ENCODE results near the gene SFRP2.

The SFRP2 gene

GRCh38 chr4:153788413-153789276 lies at the start of gene SFRP2:
TSS of gene SFRP2 (minus strand) at chr4:153789083. CDS start at chr4:153788835, 248 bp downstream.
- DNase-seq: no peak

GRCh38 chr4:153838564-153838963 lies 49.7 kb upstream of the SFRP2 start:
- DNase-seq: no peak

GRCh38 chr4:153834901-153835300 lies 46.0 kb upstream of the SFRP2 start:
- no peak for DNase-seq

- DNase-seq: no peak
These were observed 43.9 kb upstream of the SFRP2 start for GRCh38 chr4:153832720-153833287.

DNA sequence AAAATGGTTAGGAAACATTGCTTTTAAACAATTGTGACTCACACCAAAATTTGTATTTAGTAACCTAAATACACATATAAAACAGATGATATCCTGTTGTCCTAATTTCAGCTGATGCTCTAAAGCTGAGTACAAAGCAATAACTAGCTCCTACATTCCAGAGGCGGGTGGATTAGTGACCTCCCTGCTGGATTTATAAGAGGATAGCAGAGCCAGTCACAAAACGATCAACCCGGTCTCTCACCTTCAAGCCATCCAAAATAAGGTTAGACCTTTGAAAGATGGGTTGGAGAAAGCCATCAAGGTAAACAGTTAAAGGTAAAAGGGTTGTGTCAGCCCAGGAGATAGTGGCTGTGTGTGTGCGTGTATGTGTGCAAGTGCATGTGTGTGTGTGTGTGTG lies 43.2 kb upstream of the SFRP2 start:
- DNase-seq: no peak

DNA sequence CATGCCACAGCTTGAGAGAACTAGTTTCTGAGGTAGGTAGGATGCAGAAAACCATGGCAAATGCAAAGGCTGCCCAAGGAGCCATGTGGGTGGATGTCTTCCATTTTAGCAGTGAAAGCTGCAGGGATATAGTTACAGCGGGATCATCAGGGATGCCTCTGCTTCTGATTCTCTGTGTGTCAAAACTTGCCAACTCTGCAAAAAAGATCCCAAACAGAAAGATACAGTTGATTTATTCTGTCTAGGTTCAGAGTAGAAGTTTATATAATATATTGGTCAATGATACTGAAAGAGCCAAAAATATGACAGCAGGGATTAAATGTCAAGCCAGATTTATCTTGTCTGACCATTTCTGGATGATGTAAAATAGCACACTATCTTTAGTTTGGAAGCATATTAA lies 42.4 kb upstream of the SFRP2 start:
- no peak for DNase-seq

GRCh38 chr4:153825691-153826090 lies 36.8 kb upstream of the SFRP2 start:
- DNase-seq: no peak

- DNase-seq: no peak
These were observed 36.2 kb upstream of the SFRP2 start for GRCh38 chr4:153825126-153825525.

GRCh38 chr4:153824501-153824900 lies 35.6 kb upstream of the SFRP2 start:
- no peak for DNase-seq

DNA sequence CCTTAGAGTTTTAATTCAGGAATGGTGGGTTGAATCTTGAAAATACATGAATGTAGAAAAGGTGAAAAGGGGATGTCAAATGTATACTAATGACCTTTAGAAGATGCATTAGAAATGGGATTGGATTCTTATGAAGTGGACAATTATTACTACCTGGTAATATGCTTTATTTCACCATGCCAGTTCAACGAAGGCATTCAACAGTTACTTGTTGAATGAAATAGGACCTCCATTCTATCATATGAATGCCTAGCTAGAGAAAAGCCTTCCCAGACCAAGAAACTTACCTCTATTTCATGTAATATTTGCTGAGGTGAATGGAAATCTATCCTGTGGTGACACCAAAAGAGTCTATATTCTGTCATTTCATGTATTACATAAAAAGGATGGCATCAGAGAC lies 34.6 kb upstream of the SFRP2 start:
- no peak for DNase-seq

DNA sequence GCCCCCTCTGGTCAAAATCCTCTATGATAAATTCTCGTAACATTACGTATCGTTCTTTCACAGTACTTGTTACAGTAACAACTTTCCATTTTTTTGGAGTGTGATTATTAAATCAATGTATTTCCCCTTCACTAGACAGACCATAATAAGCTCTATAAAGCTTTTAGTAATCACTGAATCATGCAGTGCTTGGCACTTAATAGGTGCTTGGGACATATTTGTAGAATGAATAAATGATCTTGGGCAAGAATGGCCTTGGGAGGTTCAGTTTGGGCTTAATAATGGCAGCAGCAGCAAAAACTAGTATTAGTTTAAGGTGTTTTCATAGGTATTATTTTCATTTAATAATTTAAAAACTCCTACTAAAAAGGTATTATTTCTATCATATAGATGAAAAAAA lies 33.4 kb upstream of the SFRP2 start:
- no peak for DNase-seq

- DNase-seq: no peak
These were observed 28.6 kb upstream of the SFRP2 start for GRCh38 chr4:153817466-153817865.

DNA sequence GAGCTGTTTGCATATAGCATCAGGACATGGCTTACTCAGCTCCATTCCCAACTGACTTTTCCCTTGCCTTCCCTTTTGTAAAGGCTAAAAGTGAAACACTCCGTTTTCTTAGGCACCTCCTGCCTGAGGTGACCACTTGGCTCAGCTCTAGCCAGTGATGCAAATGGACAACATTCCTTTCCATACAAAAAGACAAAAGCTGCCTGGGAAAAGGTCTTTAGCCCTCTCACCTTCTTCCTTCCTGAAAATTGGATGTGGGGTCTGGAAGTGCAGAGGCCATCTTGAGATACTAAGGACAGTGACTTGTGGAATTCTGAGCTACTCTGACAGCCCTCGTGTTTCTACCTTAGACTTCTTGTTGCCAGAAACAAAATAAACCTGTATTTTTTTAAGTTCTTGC lies 27.7 kb upstream of the SFRP2 start:
- no peak for DNase-seq

GRCh38 chr4:153814789-153815188 lies 25.9 kb upstream of the SFRP2 start:
- no peak for DNase-seq

DNA sequence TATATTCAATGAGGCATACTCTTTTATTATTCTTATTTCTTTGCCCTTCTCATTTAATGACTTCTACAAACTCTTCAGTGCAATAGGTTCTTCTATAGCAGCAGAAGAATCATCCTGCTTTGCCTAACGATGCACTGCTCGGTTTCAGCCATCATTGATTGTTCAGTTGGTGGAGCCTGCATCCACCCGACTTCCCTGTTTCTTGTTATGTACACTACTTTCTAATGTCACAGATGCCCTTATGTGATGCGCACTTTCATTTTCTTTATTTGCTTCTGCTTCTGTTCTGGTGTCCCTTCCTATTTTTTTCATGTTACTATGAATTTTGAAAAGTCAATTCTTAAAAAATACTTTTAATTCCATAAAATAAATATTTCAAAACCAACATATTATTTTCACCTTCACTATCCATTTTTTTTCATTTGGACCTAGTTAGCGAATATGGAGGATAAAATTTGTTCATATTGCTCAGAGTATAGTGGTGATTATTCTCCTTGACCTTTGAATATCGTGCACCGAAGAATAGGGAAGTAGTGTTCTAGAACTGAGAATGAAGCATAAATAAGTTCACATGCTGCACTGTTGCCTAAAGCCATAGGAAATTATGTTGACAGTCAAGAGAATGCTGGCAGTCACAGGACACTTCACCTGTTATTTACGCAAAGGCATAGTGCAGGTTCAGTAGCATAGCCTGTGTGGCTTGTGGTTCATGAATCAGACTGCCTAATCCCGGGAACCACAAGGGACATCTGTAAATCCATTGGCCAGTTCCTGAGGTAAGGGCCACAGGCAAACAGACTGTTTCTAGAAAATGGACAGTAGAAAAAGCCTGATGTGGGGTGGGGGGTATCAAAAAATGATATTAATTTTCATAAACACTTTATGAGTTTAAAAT lies 21.3 kb upstream of the SFRP2 start:
- DNase-seq: no peak

GRCh38 chr4:153809307-153809706 lies 20.4 kb upstream of the SFRP2 start:
- no peak for DNase-seq

GRCh38 chr4:153808175-153808574 lies 19.3 kb upstream of the SFRP2 start:
- no peak for DNase-seq

- no peak for DNase-seq
These were observed 17.2 kb upstream of the SFRP2 start for GRCh38 chr4:153806073-153806472.

DNA sequence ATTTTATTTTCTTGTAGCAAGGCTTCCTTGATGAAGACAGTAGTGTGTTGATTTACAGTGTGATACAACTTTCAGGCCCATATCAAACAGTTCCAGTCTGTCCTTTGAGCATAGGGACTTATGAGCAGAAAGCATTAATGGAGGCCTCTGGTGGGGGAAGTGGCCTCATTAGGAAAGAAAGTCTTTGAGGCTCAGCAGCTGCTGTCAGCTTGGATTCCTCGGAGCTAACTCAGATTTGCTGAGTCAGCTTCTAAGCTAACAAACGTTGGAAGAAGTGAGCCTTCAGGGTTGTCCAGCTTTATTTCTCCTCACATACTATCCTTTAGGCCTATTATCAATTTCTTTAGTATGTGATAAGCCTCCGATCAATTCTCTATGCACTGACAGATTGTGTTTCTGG lies 15.8 kb upstream of the SFRP2 start:
- no peak for DNase-seq

GRCh38 chr4:153799694-153800074 lies 10.8 kb upstream of the SFRP2 start:
- no peak for DNase-seq

GRCh38 chr4:153798901-153799693 lies 10.2 kb upstream of the SFRP2 start:
- DNase-seq: no peak

GRCh38 chr4:153798420-153798819 lies 9.5 kb upstream of the SFRP2 start:
- no peak for DNase-seq

GRCh38 chr4:153794006-153794405 lies 5.1 kb upstream of the SFRP2 start:
- no peak for DNase-seq
